Ecto neural progenitor cell (in vitro differentiated cells): ENCODE data around the gene HMGA1.

Experiments used
- DNase-seq: peaks from one replicate; pipeline ENCODE4 v3.0.0-alpha.2; 2018; ENCODE audit warnings: low spot score

The HMGA1 gene

GRCh38 chr6:34223956-34224940 lies 12.4 kb upstream of the HMGA1 start:
- DNase-seq: peak; percentile 91

- no peak for DNase-seq
Measured at GRCh38 chr6:34225551-34225950, 11.1 kb upstream of the HMGA1 start.

- DNase-seq: no peak
Measured at GRCh38 chr6:34226066-34226465, 10.6 kb upstream of the HMGA1 start.

GRCh38 chr6:34226731-34227586 lies 9.7 kb upstream of the HMGA1 start:
- no peak for DNase-seq

GRCh38 chr6:34227761-34228421 lies 8.8 kb upstream of the HMGA1 start:
- no peak for DNase-seq

GRCh38 chr6:34229877-34230276 lies 6.8 kb upstream of the HMGA1 start:
- no peak for DNase-seq

- no peak for DNase-seq
Measured at GRCh38 chr6:34230653-34231371, 5.9 kb upstream of the HMGA1 start.

- DNase-seq: no peak
Measured at GRCh38 chr6:34231566-34232336, 4.9 kb upstream of the HMGA1 start.

- DNase-seq: no peak
Measured at GRCh38 chr6:34232901-34233300, 3.8 kb upstream of the HMGA1 start.

- DNase-seq: peak; percentile 43
Measured at GRCh38 chr6:34233867-34234266, 2.8 kb upstream of the HMGA1 start.

GRCh38 chr6:34234667-34235306 lies 1.9 kb upstream of the HMGA1 start:
- DNase-seq: no peak

- peak; percentile 95 for DNase-seq
Measured at GRCh38 chr6:34235307-34236130, 1.2 kb upstream of the HMGA1 start.

GRCh38 chr6:34236131-34236442 lies 586 bp upstream of the HMGA1 start:
- peak; percentile 67 for DNase-seq

- no peak for DNase-seq
Measured at GRCh38 chr6:34237316-34237721, 646 bp downstream of the HMGA1 start.

- DNase-seq: no peak
Measured at GRCh38 chr6:34237722-34238584, 1.3 kb downstream of the HMGA1 start.

GRCh38 chr6:34238585-34239499 lies 2.2 kb downstream of the HMGA1 start:
- DNase-seq: no peak

GRCh38 chr6:34239500-34239825 lies 2.8 kb downstream of the HMGA1 start:
- no peak for DNase-seq

GRCh38 chr6:34239893-34240292 lies 3.2 kb downstream of the HMGA1 start:
- no peak for DNase-seq
